Measurements from ENCODE around the gene SNRNP70. TPM values are rescaled to one million over a fixed set of nuclear protein-coding genes. Genes with fewer than 3 reads are reported as not detected.
A peak's percentile ranks its signal among the peaks of the same experiment; 100 is the strongest.
"Not testable (repeated sequence)": the region's sequence is repeated elsewhere in the genome, so short reads cannot be mapped to it uniquely, and the experiment has no call there.

Gene SNRNP70
- total RNA-seq, 4 donors from 2014 or later, result 55.6 to 305 (median 107) TPM

DNA sequence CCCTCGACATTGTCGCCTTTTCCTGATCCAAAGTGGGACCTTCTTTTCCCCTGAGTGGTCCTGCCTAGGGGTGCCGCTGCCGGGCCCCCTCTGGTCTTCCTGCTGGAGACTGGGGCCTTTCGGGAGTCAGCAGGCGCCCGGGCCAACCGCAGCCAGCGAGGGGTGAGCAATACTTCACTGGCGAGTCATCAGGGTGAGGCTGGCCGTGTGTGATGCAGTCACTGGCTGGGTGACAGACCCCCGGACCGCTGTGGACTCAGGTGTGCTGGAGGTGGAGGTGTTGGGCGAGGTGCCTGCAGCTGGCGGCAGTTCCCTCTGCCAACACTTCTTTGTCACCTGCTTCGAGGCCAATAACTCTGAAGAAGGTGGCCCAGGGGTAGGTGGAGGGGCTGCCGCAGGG is 43.1 kb upstream of the SNRNP70 start:
- TF ChIP-seq, protein P1, sequence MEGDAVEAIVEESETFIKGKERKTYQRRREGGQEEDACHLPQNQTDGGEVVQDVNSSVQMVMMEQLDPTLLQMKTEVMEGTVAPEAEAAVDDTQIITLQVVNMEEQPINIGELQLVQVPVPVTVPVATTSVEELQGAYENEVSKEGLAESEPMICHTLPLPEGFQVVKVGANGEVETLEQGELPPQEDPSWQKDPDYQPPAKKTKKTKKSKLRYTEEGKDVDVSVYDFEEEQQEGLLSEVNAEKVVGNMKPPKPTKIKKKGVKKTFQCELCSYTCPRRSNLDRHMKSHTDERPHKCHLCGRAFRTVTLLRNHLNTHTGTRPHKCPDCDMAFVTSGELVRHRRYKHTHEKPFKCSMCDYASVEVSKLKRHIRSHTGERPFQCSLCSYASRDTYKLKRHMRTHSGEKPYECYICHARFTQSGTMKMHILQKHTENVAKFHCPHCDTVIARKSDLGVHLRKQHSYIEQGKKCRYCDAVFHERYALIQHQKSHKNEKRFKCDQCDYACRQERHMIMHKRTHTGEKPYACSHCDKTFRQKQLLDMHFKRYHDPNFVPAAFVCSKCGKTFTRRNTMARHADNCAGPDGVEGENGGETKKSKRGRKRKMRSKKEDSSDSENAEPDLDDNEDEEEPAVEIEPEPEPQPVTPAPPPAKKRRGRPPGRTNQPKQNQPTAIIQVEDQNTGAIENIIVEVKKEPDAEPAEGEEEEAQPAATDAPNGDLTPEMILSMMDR (IDR thresholded peaks at IDR 0.05 in 4 of 5, conservative IDR thresholded peaks at IDR 0.05 in 1 of 5), result no peak
- intact Hi-C loops (cut with DNase I; ENCODE audit: low total_unique reads), result no loop called here
- DNase-seq (no peak), ATAC-seq (no peak)
- Histone ChIP-seq H3K27me3 (no peaks in the 10 kb centered on the region), H3K4me3 (no peak overlapping the region), H3K9me3 (no peaks in the 10 kb centered on the region), H3K4me1 (no peaks in the 10 kb centered on the region), H3K27ac (no peak overlapping the region), H3K36me3 (no peaks in the 10 kb centered on the region)
- in situ Hi-C loops (cut with MboI; ENCODE audit: low sequenced_read_pairs in 4 of 4), result no loop called here

DNA sequence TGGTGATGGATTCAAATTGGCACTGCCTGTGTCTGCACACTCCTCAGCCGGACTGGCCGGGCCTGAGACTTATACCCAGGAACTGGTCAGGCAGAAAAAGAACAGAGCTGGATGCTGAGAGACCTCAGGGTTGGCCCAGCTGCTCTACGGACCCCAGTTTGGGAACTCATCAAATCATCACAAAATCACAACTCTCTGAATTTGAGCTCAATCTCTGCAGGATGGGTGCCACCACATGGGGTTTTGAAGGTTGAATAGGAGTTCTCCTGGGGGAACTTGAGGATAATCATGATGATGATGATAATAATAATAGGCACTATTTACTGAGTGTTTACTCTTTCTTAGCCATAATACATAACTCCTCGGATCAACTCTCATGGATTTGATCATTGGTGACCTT is 42.6 kb upstream of the SNRNP70 start:
- H3K27me3 ChIP-seq; H3K4me3 ChIP-seq; H3K36me3 ChIP-seq; intact Hi-C loops (cut with DNase I; ENCODE audit: low total_unique reads); DNase-seq; H3K4me1 ChIP-seq; in situ Hi-C loops (cut with MboI; ENCODE audit: low sequenced_read_pairs in 4 of 4); ATAC-seq; H3K27ac ChIP-seq; H3K9me3 ChIP-seq: not testable (repeated sequence)

DNA sequence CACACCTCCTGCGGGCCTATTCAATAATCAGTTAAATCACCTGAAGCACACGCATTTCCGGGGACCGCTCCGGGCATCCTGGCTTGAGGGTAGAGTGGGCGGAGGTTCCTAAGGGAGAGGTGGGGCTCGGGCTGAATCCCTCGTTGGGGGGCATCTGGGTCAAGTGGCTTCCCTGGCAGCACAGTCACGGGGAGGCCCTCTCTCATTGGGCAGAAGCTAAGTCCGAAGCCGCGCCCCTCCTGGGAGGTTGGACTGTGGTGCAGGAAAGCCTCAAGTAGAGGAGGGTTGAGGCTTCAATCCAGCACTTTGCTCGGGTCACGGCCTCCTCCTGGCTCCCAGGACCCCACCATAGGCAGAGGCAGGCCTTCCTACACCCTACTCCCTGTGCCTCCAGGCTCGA is 41.7 kb upstream of the SNRNP70 start, which contains the start of gene CGB5:
Gene CGB5, plus strand, starts transcription at position 301 of the 400 bp plus-strand sequence. CDS start 362 bp downstream, outside the sequence.
- H3K27me3 ChIP-seq; DNase-seq; ATAC-seq; in situ Hi-C loops (cut with MboI; ENCODE audit: low sequenced_read_pairs in 4 of 4); intact Hi-C loops (cut with DNase I; ENCODE audit: low total_unique reads); H3K4me3 ChIP-seq; H3K27ac ChIP-seq; H3K4me1 ChIP-seq; H3K9me3 ChIP-seq; H3K36me3 ChIP-seq: not testable (repeated sequence)

DNA sequence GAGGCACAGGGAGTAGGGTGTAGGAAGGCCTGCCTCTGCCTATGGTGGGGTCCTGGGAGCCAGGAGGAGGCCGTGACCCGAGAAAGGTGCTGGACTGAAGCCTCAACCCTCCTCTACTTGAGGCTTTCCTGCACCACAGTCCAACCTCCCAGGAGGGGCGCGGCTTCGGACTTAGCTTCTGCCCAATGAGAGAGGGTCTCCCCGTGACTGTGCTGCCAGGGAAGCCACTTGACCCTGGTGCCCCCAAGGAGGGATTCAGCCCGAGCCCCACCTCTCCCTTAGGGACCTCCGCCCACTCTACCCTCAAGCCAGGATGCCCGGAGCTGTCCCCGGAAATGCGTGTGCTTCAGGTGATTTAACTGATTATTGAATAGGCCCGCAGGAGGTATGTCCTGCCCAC is 36.2 kb upstream of the SNRNP70 start, which contains the start of gene CGB8:
Gene CGB8, minus strand, starts transcription at position 101 of the 400 bp plus-strand sequence. CDS start 372 bp downstream, outside the sequence.
- H3K4me1 ChIP-seq; H3K4me3 ChIP-seq; ATAC-seq; H3K27me3 ChIP-seq; H3K9me3 ChIP-seq; H3K27ac ChIP-seq; DNase-seq; H3K36me3 ChIP-seq; intact Hi-C loops (cut with DNase I; ENCODE audit: low total_unique reads); in situ Hi-C loops (cut with MboI; ENCODE audit: low sequenced_read_pairs in 4 of 4): not testable (repeated sequence)

DNA sequence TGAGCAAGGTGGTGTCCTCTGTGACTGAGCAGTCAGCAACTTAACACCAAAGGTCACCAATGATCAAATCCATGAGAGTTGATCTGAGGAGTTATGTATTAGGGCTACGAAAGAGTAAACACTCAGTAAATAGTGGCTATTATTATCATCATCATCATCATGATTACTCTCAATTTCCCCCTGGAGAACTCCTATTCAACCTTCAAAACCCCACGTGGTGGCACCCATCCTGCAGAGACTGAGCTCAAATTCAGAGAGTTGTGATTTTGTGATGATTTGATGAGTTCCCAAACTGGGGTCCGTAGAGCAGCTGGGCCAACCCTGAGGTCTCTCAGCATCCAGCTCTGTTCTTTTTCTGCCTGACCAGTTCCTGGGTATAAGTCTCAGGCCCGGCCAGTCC is 35.4 kb upstream of the SNRNP70 start:
- intact Hi-C loops (cut with DNase I; ENCODE audit: low total_unique reads), result loop anchor here (5.0 kb wide), 1 partner anchor 253 kb away; no protein-coding TSS in a partner anchor
- H3K27ac ChIP-seq; ATAC-seq; H3K36me3 ChIP-seq; DNase-seq; H3K27me3 ChIP-seq; H3K9me3 ChIP-seq; H3K4me1 ChIP-seq; in situ Hi-C loops (cut with MboI; ENCODE audit: low sequenced_read_pairs in 4 of 4); H3K4me3 ChIP-seq: not testable (repeated sequence)

DNA sequence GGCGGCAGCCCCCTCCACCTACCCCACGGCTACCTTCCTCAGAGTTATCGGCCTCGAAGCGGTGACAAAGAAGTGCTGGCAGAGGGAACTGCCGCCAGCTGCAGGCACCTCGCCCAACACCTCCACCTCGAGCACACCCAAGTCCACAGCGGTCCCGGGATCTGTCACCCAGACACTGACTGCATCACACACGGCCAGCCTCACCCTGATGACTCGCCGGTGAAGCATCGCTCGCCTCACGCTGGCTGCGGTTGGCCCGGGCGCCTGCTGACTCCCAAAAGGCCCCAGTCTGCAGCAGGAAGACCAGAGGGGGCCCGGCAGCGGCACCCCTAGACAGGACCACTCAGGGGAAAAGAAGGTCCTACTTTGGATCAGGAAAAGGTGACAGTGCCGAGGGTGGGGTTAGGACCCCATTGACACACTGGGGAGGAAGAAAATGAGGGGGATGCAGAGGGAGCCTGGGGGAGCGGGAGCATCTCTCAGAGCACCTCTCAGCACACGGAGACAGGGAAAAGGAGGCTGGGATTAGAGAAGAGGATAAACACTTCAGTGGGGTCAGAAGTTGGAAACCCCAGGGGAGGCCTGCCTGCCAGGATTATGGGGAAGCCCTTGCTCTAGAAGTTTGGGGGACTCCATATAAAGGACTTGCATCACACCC is 34.7 kb upstream of the SNRNP70 start:
- intact Hi-C loops (cut with DNase I; ENCODE audit: low total_unique reads), result loop anchor here (5.0 kb wide), 1 partner anchor 253 kb away; no protein-coding TSS in a partner anchor
- H3K4me1 ChIP-seq; H3K27ac ChIP-seq; H3K9me3 ChIP-seq; H3K4me3 ChIP-seq; in situ Hi-C loops (cut with MboI; ENCODE audit: low sequenced_read_pairs in 4 of 4); H3K36me3 ChIP-seq; ATAC-seq; H3K27me3 ChIP-seq; DNase-seq: not testable (repeated sequence)

DNA sequence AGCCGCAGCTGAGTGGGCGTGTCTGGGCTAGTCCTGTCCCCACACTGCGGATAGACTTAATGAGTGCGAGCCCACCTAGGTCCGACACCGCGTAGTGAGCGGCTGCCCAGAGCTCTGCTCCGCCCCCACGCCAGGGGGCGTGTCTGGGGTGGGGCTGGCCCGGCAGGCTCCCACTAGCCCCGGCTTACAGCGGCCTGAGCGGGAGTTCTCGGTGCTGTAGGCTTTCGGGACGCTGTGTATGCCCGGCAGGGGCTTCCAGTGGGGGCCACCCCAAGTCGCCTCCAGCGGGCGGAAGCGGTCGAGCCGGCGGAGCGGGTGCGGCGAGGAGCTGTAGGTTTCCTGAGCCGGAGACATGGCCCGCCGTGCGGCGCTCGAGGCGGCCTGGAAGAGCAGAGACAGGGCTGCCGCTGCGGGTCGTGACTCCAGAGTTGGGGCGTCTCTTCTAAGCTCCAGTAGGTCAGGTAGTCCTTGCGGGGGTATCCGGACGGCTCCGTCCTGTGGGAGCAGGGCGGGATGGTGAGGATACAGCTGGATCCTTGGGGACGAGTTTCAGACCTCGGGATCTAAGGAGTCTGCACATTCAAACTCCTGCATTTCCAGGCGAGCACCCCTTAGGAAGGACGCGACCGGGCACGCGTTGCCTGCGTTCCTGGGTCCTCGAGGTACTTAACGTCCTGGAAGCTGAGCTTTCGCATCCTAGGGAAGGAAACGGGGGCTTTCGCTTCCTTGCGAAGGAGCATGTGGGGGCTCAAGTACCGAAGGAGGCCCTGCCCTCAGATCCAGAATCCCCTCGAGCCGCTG is 28.9 kb upstream of the SNRNP70 start:
- TF ChIP-seq POLR2A (IDR thresholded peaks at IDR 0.05), result peak in 1 of 2 donors; percentile 33
- TF ChIP-seq, protein P1 (IDR thresholded peaks at IDR 0.05 in 4 of 5, conservative IDR thresholded peaks at IDR 0.05 in 1 of 5), result peak; percentile 13 to 70 (median 65)
- Histone ChIP-seq H3K9me3 (no peaks in the 10 kb centered on the region), H3K27me3 (no peaks in the 10 kb centered on the region), H3K4me3 (peak overlapping the region; percentile 49 to 77 (median 68)), H3K27ac (peak overlapping the region; percentile 64 to 74 (median 67)), H3K4me1 (peaks cover 6 to 23% of the 10 kb centered on the region in 2 donors), H3K36me3 (no peaks in the 10 kb centered on the region)
- intact Hi-C loops (cut with DNase I; ENCODE audit: low total_unique reads) (loop anchor here (1.0 kb wide), 1 partner anchor 18 kb away; no protein-coding TSS in a partner anchor), in situ Hi-C loops (cut with MboI; ENCODE audit: low sequenced_read_pairs in 4 of 4) (no loop called here)
- DNase-seq (peak in 1 of 2 donors; percentile 43), ATAC-seq (peak; percentile 66 to 74)

DNA sequence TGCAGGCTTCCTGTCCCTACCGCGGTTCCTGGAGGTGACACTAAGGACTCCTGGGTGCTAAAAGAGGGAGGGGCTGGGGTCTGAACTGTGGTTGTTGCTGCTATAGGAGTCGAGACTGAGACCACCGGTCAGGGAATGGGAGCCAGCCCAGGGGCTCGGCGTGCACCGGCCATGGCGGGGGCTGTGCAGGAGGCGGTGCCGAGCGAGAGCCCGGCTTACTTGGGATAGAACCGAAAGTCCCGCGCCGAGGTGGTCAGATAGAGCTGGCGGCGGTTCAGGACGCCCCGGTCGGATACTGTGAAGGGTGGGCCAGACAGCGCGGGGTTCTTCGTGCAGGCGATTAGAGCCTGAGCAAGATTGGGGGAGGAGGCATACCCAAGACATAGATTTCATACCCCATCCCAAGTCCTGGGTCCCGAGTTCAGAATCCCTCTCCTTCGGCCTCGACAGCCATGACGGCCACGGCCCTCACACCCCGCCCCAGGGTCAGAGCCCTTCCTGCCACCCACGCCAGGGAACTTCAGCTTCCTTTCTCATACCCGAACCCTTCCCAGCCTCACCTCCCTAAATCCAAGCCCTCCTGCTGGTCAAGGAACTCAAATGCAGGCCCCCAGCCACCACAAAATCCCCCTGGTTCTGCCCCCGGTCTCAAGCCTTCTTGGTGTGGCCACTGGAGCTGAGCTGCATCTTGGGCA is 28.2 kb upstream of the SNRNP70 start:
- Histone ChIP-seq H3K4me3 (peak overlapping the region; percentile 49 to 77 (median 68)), H3K27ac (peak overlapping the region; percentile 64 to 74 (median 67)), H3K4me1 (peaks cover 6 to 23% of the 10 kb centered on the region in 2 donors)
- H3K36me3 ChIP-seq; DNase-seq; in situ Hi-C loops (cut with MboI; ENCODE audit: low sequenced_read_pairs in 4 of 4); H3K9me3 ChIP-seq; H3K27me3 ChIP-seq: not testable (repeated sequence)
- intact Hi-C loops (cut with DNase I; ENCODE audit: low total_unique reads), result loop anchor here (1.0 kb wide), 1 partner anchor 17 kb away; no protein-coding TSS in a partner anchor
- ATAC-seq, result peak; percentile 25 to 27

Measured in gastrocnemius medialis (tissue), 4 donors.